A549 (cell line): ENCODE measurements around the gene LSS. TPM values are rescaled to one million over a fixed set of nuclear protein-coding genes. Genes with fewer than 3 reads are reported as not detected.

Source experiments
- ATAC-seq, 2 experiments: fragments of 200-7000 bp in 1 of 2; fragments of >200 bp in 1 of 2; cut with Nextera tagmentation in 1 of 2; cut with Tn5 transposase in 1 of 2; 3 replicates each; pipeline versions ENCODE4 v1.8.0 to v1.9.1; 2018 to 2020; ENCODE audit warnings: mild to moderate bottlenecking in 1 of 2, moderate library complexity in 1 of 2
- CTCF ChIA-PET: fragments of 300-600 bp; sonication (Branson Sonifier 250); formaldehyde crosslinking; extraction: SDS; loops from one replicate; lab custom pipeline; 2021; ENCODE audit warnings: antibody characterized with exemption, inconsistent platforms; lab: Yijun Ruan, JAX
- POLR2A ChIA-PET: fragments of 350-600 bp; formaldehyde crosslinking; extraction: SDS; loops from one replicate; lab custom pipeline; 2021; ENCODE audit warnings: antibody characterized with exemption, inconsistent platforms; lab: Yijun Ruan, JAX
- DNase-seq, 2 experiments: peaks; one replicate each; pipeline versions ENCODE4 v3.0.0 to v3.0.0-alpha.2; 2011 to 2016; ENCODE audit warnings: low read depth in 1 of 2, low spot score in 1 of 2
- FAIRE-seq: peaks from 2 replicates; lab custom pipeline; 2011; peaks lifted over from hg19 to GRCh38; lab: Jason Lieb, UNC
- H3K27ac ChIP-seq, 2 experiments: fragments of >200 bp; sonication (Bioruptor Twin); formaldehyde crosslinking; 3 replicates each; pipeline ENCODE4 v1.5.1; 2016 to 2017
- H3K4me1 ChIP-seq: fragments of >200 bp; sonication (Bioruptor Twin); formaldehyde crosslinking; 3 replicates; pipeline ENCODE4 v1.6.1; 2016
- H3K4me2 ChIP-seq: fragments of >200 bp; sonication (Bioruptor Twin); formaldehyde crosslinking; 3 replicates; pipeline ENCODE4 v1.6.1; 2016
- H3K4me3 ChIP-seq: fragments of >200 bp; sonication (Bioruptor Twin); formaldehyde crosslinking; 3 replicates; pipeline ENCODE4 v1.5.1; 2016
- H3K9me3 ChIP-seq: fragments of >200 bp; sonication (Bioruptor Twin); formaldehyde crosslinking; 3 replicates; pipeline ENCODE4 v1.6.1; 2016
- BHLHE40 ChIP-seq: IDR thresholded peaks from 2 replicates; pipeline ENCODE4 v1.6.1; 2012; ENCODE audit warnings: low read depth, low read length, inconsistent platforms
- CBX8 ChIP-seq: fragments of 200-600 bp; sonication (generic); IDR thresholded peaks from 2 replicates; pipeline ENCODE4 v1.6.1; 2016
- CHD4 ChIP-seq: fragments of 200-600 bp; sonication (generic); IDR thresholded peaks from 2 replicates; pipeline ENCODE4 v1.6.1; 2016; ENCODE audit warnings: antibody characterized with exemption, mild to moderate bottlenecking, borderline replicate concordance
- E2F6 ChIP-seq: IDR thresholded peaks from 2 replicates; pipeline ENCODE4 v1.6.1; 2012; ENCODE audit warnings: low read depth, borderline replicate concordance
- EHMT2 ChIP-seq: fragments of 200-600 bp; sonication (generic); IDR thresholded peaks from 2 replicates; pipeline ENCODE4 v1.6.1; 2016; ENCODE audit warnings: antibody characterized with exemption, low read depth, mild to moderate bottlenecking, moderate library complexity
- ELK1 ChIP-seq: fragments of 150-350 bp; IDR thresholded peaks from 2 replicates; pipeline ENCODE4 v1.6.1; 2014; ENCODE audit warnings: low read depth, mild to moderate bottlenecking, low read length
- ESRRA ChIP-seq: fragments of 150-350 bp; IDR thresholded peaks from 2 replicates; pipeline ENCODE4 v1.6.1; 2014; ENCODE audit warnings: mild to moderate bottlenecking, low read length, borderline replicate concordance
- GATA3 ChIP-seq: IDR thresholded peaks from 2 replicates; pipeline ENCODE4 v1.6.1; 2012; ENCODE audit warnings: borderline replicate concordance
- HES2 ChIP-seq: fragments of >200 bp; sonication (Bioruptor Twin); formaldehyde crosslinking; IDR thresholded peaks from 2 replicates; pipeline ENCODE4 v1.6.1; 2016
- HOXB13 ChIP-seq: fragments of 250-450 bp; sonication (Bioruptor Pico); IDR thresholded peaks from 2 replicates; pipeline ENCODE4 v1.5.0; 2020; ENCODE audit warnings: low read depth, mild to moderate bottlenecking, moderate library complexity
- HOXB5 ChIP-seq: fragments of 250-450 bp; sonication (Bioruptor Pico); IDR thresholded peaks from 2 replicates; pipeline ENCODE4 v1.5.0; 2020; ENCODE audit warnings: mild to moderate bottlenecking, moderate library complexity
- KDM5A ChIP-seq: fragments of 200-600 bp; sonication (generic); IDR thresholded peaks from 2 replicates; pipeline ENCODE4 v1.6.1; 2016; ENCODE audit warnings: antibody characterized with exemption, mild to moderate bottlenecking
- MAFK ChIP-seq: fragments of 450-650 bp; IDR thresholded peaks from 2 replicates; pipeline ENCODE4 v1.6.1; 2014; ENCODE audit not compliant: partially characterized antibody
- MYC ChIP-seq: IDR thresholded peaks from 2 replicates; pipeline ENCODE4 v1.6.1; 2012; ENCODE audit warnings: mild to moderate bottlenecking, inconsistent platforms, low read length, improper control_type of control experiment, borderline replicate concordance
- NPAS2 ChIP-seq: fragments of 250-450 bp; sonication (Bioruptor Pico); IDR thresholded peaks from 2 replicates; pipeline ENCODE4 v1.8.0; 2022; ENCODE audit warnings: mild to moderate bottlenecking, moderate library complexity, borderline replicate concordance
- PBX3 ChIP-seq: IDR thresholded peaks from 2 replicates; pipeline ENCODE4 v1.6.1; 2012
- POLR2AphosphoS2 ChIP-seq: conservative IDR thresholded peaks from 2 replicates; pipeline ENCODE4 v1.6.1; 2012; ENCODE audit warnings: low read length, improper control_type of control experiment, inconsistent platforms
- RARB ChIP-seq: fragments of 250-450 bp; sonication (Bioruptor Pico); IDR thresholded peaks from 2 replicates; pipeline ENCODE4 v1.8.0; 2021; ENCODE audit warnings: mild to moderate bottlenecking, moderate library complexity
- SMC3 ChIP-seq: fragments of >200 bp; sonication (Bioruptor Twin); formaldehyde crosslinking; IDR thresholded peaks from 3 replicates; pipeline ENCODE4 v1.6.1; 2018; ENCODE audit warnings: inconsistent platforms
- ZFP36 ChIP-seq: fragments of 450-650 bp; IDR thresholded peaks from 2 replicates; pipeline ENCODE4 v1.6.1; 2014; ENCODE audit warnings: borderline replicate concordance; ENCODE audit not compliant: partially characterized antibody
- ZSCAN20 ChIP-seq: fragments of 250-450 bp; sonication (Bioruptor Pico); IDR thresholded peaks from 2 replicates; pipeline ENCODE4 v1.8.0; 2022; ENCODE audit warnings: mild to moderate bottlenecking, moderate library complexity
- whole genome bisulfite sequencing: methylation state at CpG from one replicate; pipeline ENCODE4 v1.1.6; 2017; ENCODE audit errors: missing lambda C conversion rate; 5-methylcytosine and 5-hydroxymethylcytosine counted together
- polyA plus RNA-seq, 4 experiments: library from polyadenylated mRNA; depleted of rRNA in 3 of 4; stranded (reverse); fragments of >200 nt; fragmentation: RNase III in 1 of 4; extraction: RNeasy Plus Mini Kit Qiagen cat#74134 plus additional on column Dnase treatment in 1 of 4; gene quantifications; 2 replicates in 3 of 4; 3 replicates in 1 of 4; pipeline ENCODE4 v1.2.3, GENCODE V29; 2011 to 2017

The LSS gene
- polyA plus RNA-seq, 2 of the 4 experiments (the other 2 are of a cell fraction), result 9.5 to 22.0 TPM

GRCh38 chr21:46207006-46207919, 21.3 kb downstream of the LSS start:
- Histone ChIP-seq H3K4me1 (no peaks in the 10 kb centered on the region), H3K27ac (no peak overlapping the region), H3K4me3 (no peak overlapping the region), H3K9me3 (no peaks in the 10 kb centered on the region), H3K4me2 (no peak overlapping the region)
- POLR2A ChIA-PET, result no interaction called here
- TF ChIP-seq ZFP36 (no peak), POLR2AphosphoS2 (no peak), EHMT2 (no peak)
- 96% methylated on average over 12 of the region's 21 CpGs for WGBS
- DNase-seq, result no peak
- ATAC-seq, result no peak
- CTCF ChIA-PET, result interaction anchor here (1.5 to 1.6 kb wide), 2 partner anchors 16 to 18 kb away, joined by 3 to 4 read pairs; no protein-coding TSS in a partner anchor
- FAIRE-seq, result no peak

GRCh38 chr21:46206163-46207005, 22.2 kb downstream of the LSS start:
- no peak overlapping the region for H3K27ac ChIP-seq
- DNase-seq (no peak), FAIRE-seq (no peak), ATAC-seq (no peak)
- H3K9me3 ChIP-seq, result no peaks in the 10 kb centered on the region
- POLR2A ChIA-PET, result no interaction called here
- H3K4me1 ChIP-seq, result no peaks in the 10 kb centered on the region
- CTCF ChIA-PET, result interaction anchor here (1.6 kb wide), 1 partner anchor 15 kb away, joined by 3 read pairs; no protein-coding TSS in a partner anchor
- H3K4me2 ChIP-seq, result no peak overlapping the region
- WGBS, result 91% methylated on average over 9 of the region's 24 CpGs
- no peak overlapping the region for H3K4me3 ChIP-seq
- TF ChIP-seq CBX8 (no peak), ZSCAN20 (CRISPR knock-in tag) (no peak), MAFK (no peak), NPAS2 (CRISPR knock-in tag) (no peak), SMC3 (no peak), EHMT2 (no peak), RARB (no peak), HES2 (no peak), HOXB13 (no peak), HOXB5 (CRISPR knock-in tag) (no peak), E2F6 (no peak), BHLHE40 (no peak), CHD4 (no peak), MYC (no peak), ESRRA (no peak), ELK1 (no peak), PBX3 (no peak), GATA3 (no peak), KDM5A (no peak)
